ENCODE results near the gene CYSLTR2. TPM values are rescaled to one million over a fixed set of nuclear protein-coding genes. Genes with fewer than 3 reads are reported as not detected.

CYSLTR2 gene
- total RNA-seq, 1 experiment from 2014 or later, result not detected

DNA sequence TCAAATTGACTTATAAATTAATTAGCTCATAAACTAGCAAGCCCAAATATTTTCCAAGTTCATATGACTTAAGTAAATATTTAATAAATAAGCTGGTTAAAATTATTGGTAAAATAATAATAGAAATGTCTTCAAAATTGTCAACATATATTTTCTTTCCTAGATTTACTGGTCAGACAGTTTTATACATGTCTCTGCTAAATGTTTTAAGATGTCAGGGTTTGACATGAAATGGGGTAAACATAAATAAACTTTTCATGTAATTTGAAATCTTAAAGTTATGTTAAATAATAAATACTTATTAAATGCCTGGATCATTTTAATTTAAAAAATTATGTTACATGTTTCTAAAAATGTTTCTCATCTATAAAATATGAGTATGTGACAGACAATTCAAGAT lies 18.3 kb upstream of the CYSLTR2 start:
- Histone ChIP-seq H3K4me1 (ENCODE audit: insufficient read depth, low read length) (no peaks in the 10 kb centered on the region), H3K4me3 (ENCODE audit: low read length) (no peak overlapping the region), H3F3A (ENCODE audit: low read length, unreplicated experiment) (no peaks in the 10 kb centered on the region), H3K9ac (ENCODE audit: low read length) (no peak overlapping the region), H4K20me1 (ENCODE audit: low read length) (no peaks in the 10 kb centered on the region), H3K27ac (ENCODE audit: low read length) (no peak overlapping the region), H3K36me3 (ENCODE audit: low read depth, low read length) (no peaks in the 10 kb centered on the region), H3K9me3 (ENCODE audit: low read length) (peaks cover 5% of the 10 kb centered on the region; the same call in 1 of the 2 replicates), H3K27me3 (ENCODE audit: low read length) (no peaks in the 10 kb centered on the region), H3K9me2 (replicated peaks; ENCODE audit: low read length) (no peaks in the 10 kb centered on the region), H3K4me2 (ENCODE audit: low read length) (no peak overlapping the region), H3K79me2 (ENCODE audit: low read length) (no peaks in the 10 kb centered on the region), H2AFZ (ENCODE audit: low read length) (no peak overlapping the region)
- no TSS peak for BruUV-seq (replicated peaks)
- intact Hi-C loops (cut with micrococcal nuclease), result no loop called here
- no peak for TF ChIP-seq EZH2phosphoT487 (IDR thresholded peaks at IDR 0.05; ENCODE audit: borderline replicate concordance, low read length)
- TF ChIP-seq, protein P1, sequence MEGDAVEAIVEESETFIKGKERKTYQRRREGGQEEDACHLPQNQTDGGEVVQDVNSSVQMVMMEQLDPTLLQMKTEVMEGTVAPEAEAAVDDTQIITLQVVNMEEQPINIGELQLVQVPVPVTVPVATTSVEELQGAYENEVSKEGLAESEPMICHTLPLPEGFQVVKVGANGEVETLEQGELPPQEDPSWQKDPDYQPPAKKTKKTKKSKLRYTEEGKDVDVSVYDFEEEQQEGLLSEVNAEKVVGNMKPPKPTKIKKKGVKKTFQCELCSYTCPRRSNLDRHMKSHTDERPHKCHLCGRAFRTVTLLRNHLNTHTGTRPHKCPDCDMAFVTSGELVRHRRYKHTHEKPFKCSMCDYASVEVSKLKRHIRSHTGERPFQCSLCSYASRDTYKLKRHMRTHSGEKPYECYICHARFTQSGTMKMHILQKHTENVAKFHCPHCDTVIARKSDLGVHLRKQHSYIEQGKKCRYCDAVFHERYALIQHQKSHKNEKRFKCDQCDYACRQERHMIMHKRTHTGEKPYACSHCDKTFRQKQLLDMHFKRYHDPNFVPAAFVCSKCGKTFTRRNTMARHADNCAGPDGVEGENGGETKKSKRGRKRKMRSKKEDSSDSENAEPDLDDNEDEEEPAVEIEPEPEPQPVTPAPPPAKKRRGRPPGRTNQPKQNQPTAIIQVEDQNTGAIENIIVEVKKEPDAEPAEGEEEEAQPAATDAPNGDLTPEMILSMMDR (conservative IDR thresholded peaks at IDR 0.05; ENCODE audit: low read depth, low read length), result no peak
- TF ChIP-seq EZH2 (IDR thresholded peaks at IDR 0.05; ENCODE audit: low read length, unreplicated experiment), result no peak
- CTCF ChIA-PET, result no interaction called here
- ATAC-seq (no peak), DNase-seq (no peak)
- POLR2A ChIA-PET (ENCODE audit: unreplicated experiment), result no interaction called here

DNA sequence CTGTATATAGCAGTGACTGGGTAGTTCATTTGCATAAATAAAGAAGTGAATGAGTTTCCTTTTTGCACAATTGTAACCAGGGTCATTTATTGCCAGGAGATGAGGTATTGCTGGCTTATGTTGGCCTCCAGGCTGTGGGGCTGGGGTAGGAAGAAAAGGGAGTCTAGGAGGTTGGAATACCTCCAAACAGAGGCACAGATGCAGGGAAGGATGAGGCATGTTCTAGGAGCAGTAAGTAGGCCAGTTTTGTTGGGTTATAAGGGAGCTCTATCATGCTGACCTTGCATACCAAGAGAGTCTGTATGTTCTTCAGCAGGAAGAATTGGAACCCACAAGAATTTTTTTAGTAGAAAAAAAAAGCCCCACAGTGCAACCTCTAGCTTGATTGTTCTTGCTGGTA lies 17.2 kb upstream of the CYSLTR2 start:
- Histone ChIP-seq H3K9me3 (ENCODE audit: low read length) (peaks cover 5% of the 10 kb centered on the region; the same call in 1 of the 2 replicates), H3K4me1 (ENCODE audit: insufficient read depth, low read length) (no peaks in the 10 kb centered on the region), H3K36me3 (ENCODE audit: low read depth, low read length) (no peaks in the 10 kb centered on the region), H2AFZ (ENCODE audit: low read length) (no peak overlapping the region), H3K27me3 (ENCODE audit: low read length) (no peaks in the 10 kb centered on the region), H3K4me3 (ENCODE audit: low read length) (no peak overlapping the region), H3K4me2 (ENCODE audit: low read length) (no peak overlapping the region), H4K20me1 (ENCODE audit: low read length) (no peaks in the 10 kb centered on the region), H3K9ac (ENCODE audit: low read length) (no peak overlapping the region), H3K27ac (ENCODE audit: low read length) (no peak overlapping the region), H3F3A (ENCODE audit: low read length, unreplicated experiment) (no peaks in the 10 kb centered on the region), H3K9me2 (replicated peaks; ENCODE audit: low read length) (no peaks in the 10 kb centered on the region), H3K79me2 (ENCODE audit: low read length) (no peaks in the 10 kb centered on the region)
- DNase-seq (no peak), ATAC-seq (no peak)
- ChIA-PET CTCF (no interaction called here), POLR2A (ENCODE audit: unreplicated experiment) (no interaction called here)
- BruUV-seq (replicated peaks), result no TSS peak
- intact Hi-C loops (cut with micrococcal nuclease), result no loop called here
- TF ChIP-seq EZH2phosphoT487 (IDR thresholded peaks at IDR 0.05; ENCODE audit: borderline replicate concordance, low read length) (no peak), EZH2 (IDR thresholded peaks at IDR 0.05; ENCODE audit: low read length, unreplicated experiment) (no peak)
- TF ChIP-seq, protein P1 (conservative IDR thresholded peaks at IDR 0.05; ENCODE audit: low read depth, low read length), result no peak

DNA sequence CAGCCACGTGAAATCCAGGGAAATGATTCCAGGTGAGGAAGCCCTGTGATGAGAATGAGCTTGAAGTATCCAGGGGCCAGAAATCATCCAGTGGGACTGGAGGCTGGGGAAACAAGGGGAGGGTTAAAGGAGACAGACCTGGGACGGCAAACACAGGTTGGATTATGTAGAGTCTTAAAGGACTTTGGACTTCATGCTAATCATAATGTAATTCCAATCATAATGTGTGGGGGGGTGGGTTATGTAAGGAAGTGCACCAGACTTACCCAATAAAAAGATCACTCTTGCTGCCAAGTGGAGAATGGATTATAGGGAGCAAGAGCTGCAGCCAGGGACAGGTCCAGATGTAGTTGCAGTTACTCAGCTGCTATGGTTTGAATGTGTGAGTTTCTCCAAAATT lies 16.1 kb upstream of the CYSLTR2 start:
- Histone ChIP-seq H3K36me3 (ENCODE audit: low read depth, low read length) (no peaks in the 10 kb centered on the region), H3K27me3 (ENCODE audit: low read length) (no peaks in the 10 kb centered on the region), H2AFZ (ENCODE audit: low read length) (no peak overlapping the region), H3K9ac (ENCODE audit: low read length) (no peak overlapping the region), H3K4me3 (ENCODE audit: low read length) (no peak overlapping the region), H3K79me2 (ENCODE audit: low read length) (no peaks in the 10 kb centered on the region), H3F3A (ENCODE audit: low read length, unreplicated experiment) (no peaks in the 10 kb centered on the region), H3K9me2 (replicated peaks; ENCODE audit: low read length) (no peaks in the 10 kb centered on the region), H4K20me1 (ENCODE audit: low read length) (no peaks in the 10 kb centered on the region), H3K9me3 (ENCODE audit: low read length) (peaks cover 5% of the 10 kb centered on the region; the same call in 1 of the 2 replicates), H3K27ac (ENCODE audit: low read length) (no peak overlapping the region), H3K4me2 (ENCODE audit: low read length) (no peak overlapping the region), H3K4me1 (ENCODE audit: insufficient read depth, low read length) (no peaks in the 10 kb centered on the region)
- intact Hi-C loops (cut with micrococcal nuclease), result no loop called here
- TF ChIP-seq EZH2 (IDR thresholded peaks at IDR 0.05; ENCODE audit: low read length, unreplicated experiment), result no peak
- no TSS peak for BruUV-seq (replicated peaks)
- POLR2A ChIA-PET (ENCODE audit: unreplicated experiment), result no interaction called here
- CTCF ChIA-PET, result no interaction called here
- ATAC-seq (no peak), DNase-seq (no peak)

Data from PC-3 (cell line).